Central memory CD4-positive, alpha-beta T cell (primary cell): Measurements from ENCODE around the gene CD3D.
"Not testable (repeated sequence)": the region's sequence is repeated elsewhere in the genome, so short reads cannot be mapped to it uniquely, and the experiment has no call there.

Experiments
- DNase-seq: peaks from one replicate; pipeline ENCODE4 v3.0.0; 2022

Gene CD3D

GRCh38 chr11:118338637-118339061 lies 3.9 kb downstream of the CD3D start:
- peak; percentile 91 for DNase-seq

- peak; percentile 48 for DNase-seq
Measured at GRCh38 chr11:118334745-118335144, 7.8 kb downstream of the CD3D start.

- no peak for DNase-seq
Measured at GRCh38 chr11:118328745-118329144, 13.8 kb downstream of the CD3D start.

- no peak for DNase-seq
Measured at GRCh38 chr11:118325283-118325682, 17.2 kb downstream of the CD3D start.

GRCh38 chr11:118322721-118323120 lies 19.8 kb downstream of the CD3D start:
- DNase-seq = no peak

GRCh38 chr11:118321386-118322082 lies 21.0 kb downstream of the CD3D start:
- DNase-seq = no peak

GRCh38 chr11:118320515-118320914 lies 22.0 kb downstream of the CD3D start:
- DNase-seq = no peak

- no peak for DNase-seq
Measured at GRCh38 chr11:118319337-118319707, 23.2 kb downstream of the CD3D start.

GRCh38 chr11:118318581-118319336 lies 23.7 kb downstream of the CD3D start:
- DNase-seq = no peak

GRCh38 chr11:118318124-118318523 lies 24.4 kb downstream of the CD3D start:
- DNase-seq = no peak

- no peak for DNase-seq
Measured at GRCh38 chr11:118314988-118315411, 27.5 kb downstream of the CD3D start.

GRCh38 chr11:118313242-118313641 lies 29.3 kb downstream of the CD3D start:
- DNase-seq = no peak

GRCh38 chr11:118312328-118312727 lies 30.2 kb downstream of the CD3D start:
- DNase-seq = no peak

- no peak for DNase-seq
Measured at GRCh38 chr11:118311518-118311917, 31.0 kb downstream of the CD3D start.

GRCh38 chr11:118310781-118311485 lies 31.6 kb downstream of the CD3D start:
- no peak for DNase-seq

- DNase-seq = no peak
Measured at GRCh38 chr11:118310271-118310670, 32.2 kb downstream of the CD3D start.

GRCh38 chr11:118308995-118309528 lies 33.4 kb downstream of the CD3D start:
- DNase-seq = not testable (repeated sequence)

- no peak for DNase-seq
Measured at GRCh38 chr11:118306556-118306955, 35.9 kb downstream of the CD3D start.

GRCh38 chr11:118305726-118306125 lies 36.8 kb downstream of the CD3D start:
- peak; percentile 74 for DNase-seq

GRCh38 chr11:118304568-118305248 lies 37.8 kb downstream of the CD3D start, which contains the start of gene CD3E:
Gene CD3E (plus strand): TSS chr11:118304730. CDS start chr11:118304953, 223 bp downstream.
- DNase-seq = peak; percentile 77

GRCh38 chr11:118304227-118304567 lies 38.3 kb downstream of the CD3D start:
- no peak for DNase-seq

GRCh38 chr11:118301600-118302195 lies 40.8 kb downstream of the CD3D start:
- DNase-seq = no peak
